A549 treated with Mapracorat at 1 μM for 4 hours (cell line): ENCODE measurements around the gene MPV17L2. TPM values are rescaled to one million over a fixed set of nuclear protein-coding genes. Genes with fewer than 3 reads are reported as not detected.

Experiments used
- total RNA-seq: library from RNA; stranded (reverse); fragments of 200-300 nt; extraction: Qiagen RNA extraction; gene quantifications from 5 replicates; pipeline ENCODE4 v1.2.3, GENCODE V29; 2022

MPV17L2 gene
- 8.3 to 12.8 TPM (median 11.2 TPM) in 5 replicates for total RNA-seq

DNA sequence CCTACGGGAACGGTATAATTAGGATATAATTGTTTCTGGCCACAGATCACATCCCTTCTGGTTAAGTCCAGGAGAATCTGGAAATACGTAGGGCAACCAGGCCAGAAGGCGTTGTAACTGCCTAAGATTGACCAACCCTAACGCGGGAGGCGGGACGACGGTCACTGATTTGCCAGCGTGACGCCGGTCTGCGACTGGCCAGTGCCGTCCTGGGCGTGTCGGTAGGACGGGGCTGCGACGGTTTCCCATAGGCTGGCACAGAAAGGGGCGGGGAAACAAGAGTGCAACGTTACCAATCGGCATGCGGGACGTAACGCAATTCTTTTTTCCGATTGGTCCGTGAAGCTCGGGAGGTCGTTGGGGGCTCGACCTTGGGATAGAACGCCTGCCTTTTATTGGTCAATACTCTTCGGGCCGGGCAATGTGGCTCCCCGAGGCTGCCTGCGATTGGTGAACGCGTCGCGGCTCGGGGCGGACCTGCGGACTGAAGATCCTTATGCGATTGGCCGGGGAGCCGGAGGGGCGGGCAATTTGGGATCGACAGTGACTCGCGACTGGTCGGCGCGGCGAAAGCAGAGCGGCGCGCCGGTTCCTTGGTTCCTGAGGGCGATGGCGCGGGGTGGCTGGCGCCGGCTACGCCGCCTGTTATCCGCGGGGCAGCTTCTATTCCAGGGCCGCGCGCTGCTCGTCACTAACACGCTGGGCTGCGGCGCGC lies at the start of gene MPV17L2:
Gene MPV17L2, plus strand, starts transcription at position 546 of the 715 bp plus-strand sequence. Its CDS starts 64 bp downstream, at position 610.

DNA sequence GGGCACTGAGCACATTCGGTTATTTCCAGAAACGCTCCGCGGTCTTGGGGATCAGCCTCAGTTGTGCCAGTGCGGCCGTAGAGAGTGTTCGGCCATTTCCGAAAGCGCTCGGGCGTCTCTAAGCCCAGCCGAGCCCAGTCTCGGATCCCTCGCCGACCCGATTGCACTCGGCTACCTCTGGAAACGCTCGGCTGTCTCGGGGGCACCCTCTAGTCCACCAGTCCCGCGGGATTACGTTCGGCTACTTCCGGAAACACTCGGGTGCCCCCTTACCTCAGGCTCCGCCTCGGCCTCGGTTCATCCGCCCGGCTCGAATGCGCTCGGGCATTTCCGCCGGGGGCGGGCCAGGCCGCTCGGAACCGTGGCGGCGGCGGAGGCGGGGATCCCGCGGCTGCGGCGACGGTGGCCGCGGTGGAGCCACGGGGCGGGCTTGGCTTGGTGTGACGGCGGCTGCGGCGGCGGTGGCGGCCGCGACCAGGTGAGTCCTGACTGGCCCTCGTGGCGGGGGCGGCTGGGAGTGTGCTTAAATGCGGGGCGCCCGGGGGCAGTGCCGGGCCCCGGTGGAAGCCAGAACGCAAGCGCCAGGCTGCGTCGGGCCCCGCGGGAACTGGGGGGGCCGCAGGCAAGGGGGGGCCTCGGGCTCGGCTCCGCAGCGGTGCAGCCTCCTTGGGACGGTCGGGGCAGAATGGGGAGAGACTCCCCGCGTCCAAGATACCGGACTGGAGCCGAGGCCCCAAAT lies 40.0 kb upstream of the MPV17L2 start, which contains the start of gene PIK3R2:
Gene PIK3R2, plus strand, starts transcription at position 347 of the 739 bp plus-strand sequence. CDS start 2,717 bp downstream, outside the sequence.

DNA sequence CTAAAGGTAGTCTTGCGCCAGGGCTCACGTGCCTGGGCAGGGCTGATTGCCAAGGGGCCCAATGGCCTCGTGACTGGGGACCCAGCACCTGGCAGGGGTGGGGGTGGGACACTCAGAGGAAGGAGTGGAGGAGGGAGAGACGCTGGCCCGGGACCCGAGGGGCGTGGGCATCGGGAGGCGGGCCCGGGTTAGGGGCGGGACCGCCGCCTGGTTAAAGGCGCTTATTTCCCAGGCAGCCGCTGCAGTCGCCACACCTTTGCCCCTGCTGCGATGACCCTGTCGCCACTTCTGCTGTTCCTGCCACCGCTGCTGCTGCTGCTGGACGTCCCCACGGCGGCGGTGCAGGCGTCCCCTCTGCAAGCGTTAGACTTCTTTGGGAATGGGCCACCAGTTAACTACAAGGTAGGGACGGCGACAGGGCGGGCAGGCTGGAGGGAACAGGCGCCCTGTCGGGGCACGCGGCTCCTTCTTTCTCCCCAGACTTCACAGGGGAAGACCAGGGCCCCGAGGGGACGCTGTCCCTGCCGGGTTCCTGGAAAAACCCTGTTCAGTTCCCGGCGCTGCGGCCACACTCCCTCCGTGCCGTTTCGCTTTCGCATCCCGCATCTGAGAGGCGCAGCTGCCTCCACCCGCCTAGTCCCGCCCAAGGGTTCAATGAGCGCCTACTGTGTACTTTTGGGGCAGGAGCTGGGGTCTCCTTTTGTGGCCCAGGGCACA lies 19.3 kb upstream of the MPV17L2 start, which contains the start of gene IFI30:
Gene IFI30, plus strand, starts transcription at position 242 of the 717 bp plus-strand sequence. Its CDS starts 29 bp downstream, at position 271.

DNA sequence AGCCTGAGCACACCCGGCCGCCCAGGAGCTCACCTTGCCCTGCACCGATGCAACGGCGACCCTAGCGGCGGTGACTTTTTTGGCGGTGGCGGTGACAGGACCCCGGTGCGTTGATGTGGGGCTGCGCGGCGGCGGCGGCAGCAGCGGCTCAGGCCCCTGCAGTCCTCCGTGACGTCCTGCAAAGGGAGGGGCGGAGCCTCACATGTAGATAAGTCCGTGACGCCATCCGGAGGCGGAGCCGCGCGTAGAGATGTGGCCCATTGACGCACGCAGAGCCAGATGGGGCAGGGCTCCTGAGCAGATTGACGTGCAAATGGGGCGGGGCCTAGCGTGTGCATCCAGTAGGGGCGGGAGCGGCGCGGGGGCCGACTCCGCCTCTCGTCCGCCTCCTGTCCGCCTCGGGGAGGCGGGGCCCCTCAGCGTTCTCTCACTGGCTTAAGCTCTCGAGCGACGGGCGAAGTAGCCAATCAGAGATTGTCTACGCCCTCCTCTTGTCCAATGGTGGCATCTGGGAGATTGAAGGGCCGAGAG lies 10.9 kb downstream of the MPV17L2 start, which contains the start of gene RAB3A:
Gene RAB3A, minus strand, starts transcription at position 180 of the 531 bp plus-strand sequence. CDS start 1,302 bp downstream, outside the sequence.

DNA sequence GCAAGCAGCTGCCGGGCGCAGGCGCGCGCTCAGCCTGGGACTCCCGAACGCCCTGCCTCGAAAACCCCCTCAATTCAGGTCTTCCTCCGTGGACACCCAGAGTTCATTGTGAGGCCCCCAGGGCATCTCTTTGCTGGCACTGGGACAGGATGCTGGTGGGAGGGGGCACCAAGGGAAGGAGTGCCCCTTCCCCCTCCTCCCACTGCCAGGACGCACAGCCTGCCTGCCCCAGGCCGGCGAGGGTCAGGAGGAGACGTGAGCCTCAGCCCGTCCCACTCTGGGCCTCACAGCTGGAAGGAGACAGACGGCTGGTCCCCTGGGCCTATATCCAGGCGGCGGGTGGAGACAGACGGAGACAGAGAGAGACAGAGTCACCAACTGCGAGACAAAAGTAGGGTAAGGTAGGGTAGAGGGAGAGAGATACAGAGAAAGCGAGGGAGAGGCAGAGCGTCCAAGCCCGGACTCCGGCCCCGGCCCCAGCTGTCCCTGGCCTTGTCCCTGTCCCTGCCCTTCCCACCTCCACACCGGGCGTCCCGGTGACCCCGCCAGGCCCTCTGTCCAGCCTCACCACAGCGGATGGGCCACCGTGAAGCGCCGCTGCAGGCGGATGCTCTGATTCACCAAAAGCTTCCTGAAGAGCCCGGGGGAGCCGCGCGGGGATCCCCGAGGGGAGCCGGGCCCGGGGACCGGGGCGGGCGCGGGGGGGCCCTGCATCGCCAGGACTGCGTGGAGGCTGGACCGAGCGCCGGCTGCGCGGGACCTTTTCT lies 32.9 kb downstream of the MPV17L2 start, which contains the start of gene PDE4C:
Gene PDE4C, minus strand, starts transcription at position 737 of the 767 bp plus-strand sequence. Its CDS starts 23 bp downstream, at position 714.

Other genes starting within 250 kb of the MPV17L2 start
- 0.22 to 0.53 TPM (median 0.49 TPM) in 5 replicates for gene KCNN1, start 226.1 kb upstream of the MPV17L2 start, total RNA-seq
- gene ARRDC2, start 185.0 kb upstream of the MPV17L2 start, total RNA-seq = 38.1 to 52.5 TPM (median 48.2 TPM) in 5 replicates
- not detected in 5 replicates for gene IL12RB1, start 106.3 kb upstream of the MPV17L2 start, total RNA-seq
- gene MAST3, start 95.4 kb upstream of the MPV17L2 start, total RNA-seq = 1.5 to 2.4 TPM (median 2.1 TPM) in 5 replicates
- 2.7 to 11.5 TPM (median 9.3 TPM) in 5 replicates for gene PIK3R2, start 40.1 kb upstream of the MPV17L2 start, total RNA-seq
- gene IFI30, start 19.4 kb upstream of the MPV17L2 start, total RNA-seq = 10.8 to 19.8 TPM (median 14.4 TPM) in 5 replicates
- gene RAB3A, start 10.8 kb downstream of the MPV17L2 start, total RNA-seq = 0.41 to 1.1 TPM (median 0.77 TPM) in 5 replicates
- gene PDE4C, start 33.2 kb downstream of the MPV17L2 start, total RNA-seq = 0.24 to 0.49 TPM (median 0.28 TPM) in 4 of 5 replicates, not detected in the other
- gene IQCN, start 81.2 kb downstream of the MPV17L2 start, total RNA-seq = 0.40 to 0.77 TPM (median 0.64 TPM) in 5 replicates
- gene JUND, start 88.4 kb downstream of the MPV17L2 start, total RNA-seq = 23.8 to 57.9 TPM (median 47.3 TPM) in 5 replicates
- 220 to 248 TPM (median 240 TPM) in 5 replicates for gene LSM4, start 129.9 kb downstream of the MPV17L2 start, total RNA-seq
- gene PGPEP1, start 147.4 kb downstream of the MPV17L2 start, total RNA-seq = 1.5 to 4.4 TPM (median 2.9 TPM) in 5 replicates
- 14.5 to 31.3 TPM (median 24.7 TPM) in 5 replicates for gene GDF15, start 192.9 kb downstream of the MPV17L2 start, total RNA-seq
- gene LRRC25, start 204.4 kb downstream of the MPV17L2 start, total RNA-seq = 0.06 TPM in 1 of 5 replicates, not detected in the others
- 36.0 to 47.5 TPM (median 45.6 TPM) in 5 replicates for gene SSBP4, start 226.2 kb downstream of the MPV17L2 start, total RNA-seq
- gene ISYNA1, start 244.9 kb downstream of the MPV17L2 start, total RNA-seq = 30.5 to 45.1 TPM (median 41.8 TPM) in 5 replicates